ENCODE measurements around the gene UQCC3.
A peak's percentile ranks its signal among the peaks of the same experiment; 100 is the strongest.

DNA sequence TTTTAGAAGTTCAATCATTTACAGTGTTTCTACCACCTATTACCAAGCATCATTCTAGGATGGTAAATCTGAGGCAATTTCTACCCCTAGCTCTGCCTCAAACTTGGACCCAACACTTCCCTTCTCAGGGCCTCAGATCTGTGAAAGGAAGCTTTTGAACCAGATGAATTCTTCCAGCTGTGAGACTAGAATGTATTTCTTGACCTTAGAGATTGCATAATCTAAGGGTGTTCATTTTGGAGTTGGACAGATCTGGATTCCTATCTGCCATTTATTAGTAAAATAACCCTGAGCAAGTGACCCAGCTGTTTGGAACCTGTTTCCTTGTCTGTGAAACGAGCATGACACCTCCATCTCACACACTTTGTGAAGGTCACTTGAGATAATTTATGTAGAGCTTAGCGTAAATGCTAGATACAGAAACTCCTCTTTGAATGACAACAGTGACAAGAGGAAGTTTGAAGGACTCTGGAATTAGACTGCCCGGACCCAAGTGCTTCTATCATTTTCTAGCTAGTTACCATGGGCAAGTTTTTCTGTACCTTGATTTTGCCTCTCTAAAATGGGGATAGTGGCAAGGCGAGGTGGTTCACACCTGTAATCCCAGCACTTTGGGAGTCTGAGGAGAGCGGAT lies 14.6 kb upstream of the UQCC3 start:
- TF ChIP-seq CEBPB (IDR thresholded peaks at IDR 0.05; ENCODE audit: low read depth, low read length) (peak; percentile 42; the same call in 1 of the 2 replicates), CTCF (conservative IDR thresholded peaks at IDR 0.05; ENCODE audit: low read depth, low read length) (no peak), RAD21 (IDR thresholded peaks at IDR 0.05; ENCODE audit: low read length) (no peak)
- TF ChIP-seq, protein P1, sequence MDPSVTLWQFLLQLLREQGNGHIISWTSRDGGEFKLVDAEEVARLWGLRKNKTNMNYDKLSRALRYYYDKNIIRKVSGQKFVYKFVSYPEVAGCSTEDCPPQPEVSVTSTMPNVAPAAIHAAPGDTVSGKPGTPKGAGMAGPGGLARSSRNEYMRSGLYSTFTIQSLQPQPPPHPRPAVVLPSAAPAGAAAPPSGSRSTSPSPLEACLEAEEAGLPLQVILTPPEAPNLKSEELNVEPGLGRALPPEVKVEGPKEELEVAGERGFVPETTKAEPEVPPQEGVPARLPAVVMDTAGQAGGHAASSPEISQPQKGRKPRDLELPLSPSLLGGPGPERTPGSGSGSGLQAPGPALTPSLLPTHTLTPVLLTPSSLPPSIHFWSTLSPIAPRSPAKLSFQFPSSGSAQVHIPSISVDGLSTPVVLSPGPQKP (IDR thresholded peaks at IDR 0.05; ENCODE audit: borderline replicate concordance, low read depth, low read length) = no peak

All from IMR-90 (cell line).